NCI-H524 treated with DMSO at 0.1 percent for 48 hours (cell line): ENCODE results near the gene TRIM15.
"Not testable (repeated sequence)": the region's sequence is repeated elsewhere in the genome, so short reads cannot be mapped to it uniquely, and the experiment has no call there.

Experiments
- DNase-seq: peaks from one replicate; lab custom pipeline; 2025; lab: John Stamatoyannopoulos, UW

TRIM15 gene

GRCh38 chr6:30163090-30163917 lies at the start of gene TRIM15:
TRIM15 (plus strand) TSS chr6:30163546; CDS start chr6:30163685, 139 bp downstream.
- no peak for DNase-seq

DNA sequence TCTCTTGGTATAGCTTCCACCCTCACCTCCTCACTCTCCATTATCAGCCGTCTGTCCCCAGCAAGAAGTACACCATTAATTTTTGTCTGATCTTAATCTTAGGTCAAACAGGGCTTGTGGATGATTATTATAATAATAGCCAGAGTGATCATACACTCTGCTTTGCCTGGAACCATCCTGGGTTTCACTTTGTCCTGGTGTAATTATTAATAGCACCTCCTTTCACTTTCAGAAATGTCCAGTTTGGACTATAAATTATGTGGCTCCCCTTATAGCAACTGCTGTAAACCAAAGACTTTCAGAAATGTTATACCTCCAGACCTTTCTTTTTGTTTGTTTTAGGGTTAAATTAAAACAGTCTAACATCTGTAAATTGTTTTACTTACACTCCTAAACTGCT lies 49.5 kb upstream of the TRIM15 start:
- DNase-seq, result no peak

GRCh38 chr6:30116724-30117123 lies 46.6 kb upstream of the TRIM15 start:
- DNase-seq, result no peak

- not testable (repeated sequence) for DNase-seq
Observed at GRCh38 chr6:30118691-30119090, 44.7 kb upstream of the TRIM15 start.

DNA sequence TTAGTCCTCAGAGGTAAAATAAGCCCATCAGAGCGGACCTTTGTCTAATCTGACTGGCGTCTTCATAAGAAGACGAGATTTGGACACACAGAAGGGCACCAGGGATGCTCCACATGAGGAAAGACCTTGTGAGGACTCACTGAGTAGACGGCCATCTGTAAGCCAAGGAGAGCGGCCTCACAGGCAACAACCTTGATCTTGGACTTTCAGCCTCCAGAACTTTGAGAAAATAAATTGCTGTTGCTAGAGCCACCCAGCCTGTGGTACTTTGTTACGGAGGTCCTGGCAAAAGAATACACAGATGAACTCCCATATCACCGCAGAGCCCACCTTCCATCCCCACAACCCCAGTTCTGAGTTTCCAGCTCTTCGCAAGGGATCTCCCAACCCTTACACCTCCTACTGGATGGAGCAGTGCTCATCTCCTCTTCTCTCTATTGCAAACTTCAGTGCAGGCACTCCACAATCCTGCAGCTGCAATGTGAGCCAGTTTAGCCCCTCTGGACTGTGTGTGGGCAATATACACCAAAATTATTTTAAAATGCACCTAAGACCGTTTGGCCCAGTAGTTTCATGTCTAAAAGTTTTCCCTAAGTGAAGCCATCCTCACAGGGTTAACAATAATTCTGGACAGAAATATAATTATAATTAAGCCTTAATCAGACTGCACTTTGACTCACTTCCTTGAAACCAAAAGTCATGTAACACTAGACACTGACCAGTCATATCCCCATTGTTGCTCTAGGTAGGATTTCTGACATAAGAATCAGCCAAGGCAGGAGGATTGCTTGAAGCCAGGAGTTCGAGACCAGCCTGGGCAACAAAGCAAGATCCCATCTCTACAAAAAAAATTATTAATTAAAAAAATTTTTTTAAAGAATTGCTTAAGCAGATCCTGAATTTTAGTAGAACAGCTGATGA lies 41.6 kb upstream of the TRIM15 start:
- DNase-seq, result no peak

- DNase-seq, result no peak
Observed at GRCh38 chr6:30122515-30122914, 40.8 kb upstream of the TRIM15 start.

DNA sequence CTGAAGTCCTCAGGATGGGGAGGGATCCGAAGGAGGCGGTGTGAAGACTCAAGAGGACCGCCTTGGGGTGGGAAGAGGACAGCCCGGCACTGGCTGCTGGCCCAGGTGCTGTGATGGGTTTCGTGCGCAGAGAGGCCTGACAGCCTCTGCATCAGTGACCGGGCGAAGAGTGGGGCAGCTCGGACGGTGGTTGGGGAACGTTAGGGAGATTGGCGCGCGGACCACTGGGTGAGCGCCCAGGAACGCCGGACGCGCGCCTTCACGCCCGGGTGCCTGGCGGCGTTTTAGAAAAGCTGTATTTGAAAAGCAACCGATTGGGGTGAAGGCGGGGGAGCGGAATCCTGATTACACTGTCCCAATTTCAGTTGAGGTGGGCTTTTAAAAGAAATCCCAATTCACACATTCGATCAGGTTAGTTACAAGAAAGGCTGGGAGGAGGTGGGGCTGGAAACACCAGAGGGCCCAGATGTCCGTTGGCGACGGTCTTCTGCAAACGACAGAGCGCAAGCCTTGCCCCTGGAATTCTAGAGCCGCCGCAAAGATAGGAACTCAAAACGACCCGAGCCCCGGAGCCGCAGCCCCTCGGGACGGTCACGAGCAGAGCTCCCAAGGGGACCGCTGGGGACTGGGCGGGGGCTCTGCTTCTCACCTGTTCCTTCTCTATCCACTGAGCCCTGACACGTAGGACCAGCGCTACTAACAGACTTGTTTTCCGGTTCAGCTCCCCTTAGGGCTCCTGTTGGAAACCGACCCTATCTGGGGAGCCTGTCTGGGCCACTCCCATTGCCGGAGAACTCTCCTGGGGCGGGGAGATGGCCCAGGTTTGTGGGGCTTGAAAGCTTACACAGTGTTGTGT lies 35.9 kb upstream of the TRIM15 start:
- DNase-seq, result no peak

DNA sequence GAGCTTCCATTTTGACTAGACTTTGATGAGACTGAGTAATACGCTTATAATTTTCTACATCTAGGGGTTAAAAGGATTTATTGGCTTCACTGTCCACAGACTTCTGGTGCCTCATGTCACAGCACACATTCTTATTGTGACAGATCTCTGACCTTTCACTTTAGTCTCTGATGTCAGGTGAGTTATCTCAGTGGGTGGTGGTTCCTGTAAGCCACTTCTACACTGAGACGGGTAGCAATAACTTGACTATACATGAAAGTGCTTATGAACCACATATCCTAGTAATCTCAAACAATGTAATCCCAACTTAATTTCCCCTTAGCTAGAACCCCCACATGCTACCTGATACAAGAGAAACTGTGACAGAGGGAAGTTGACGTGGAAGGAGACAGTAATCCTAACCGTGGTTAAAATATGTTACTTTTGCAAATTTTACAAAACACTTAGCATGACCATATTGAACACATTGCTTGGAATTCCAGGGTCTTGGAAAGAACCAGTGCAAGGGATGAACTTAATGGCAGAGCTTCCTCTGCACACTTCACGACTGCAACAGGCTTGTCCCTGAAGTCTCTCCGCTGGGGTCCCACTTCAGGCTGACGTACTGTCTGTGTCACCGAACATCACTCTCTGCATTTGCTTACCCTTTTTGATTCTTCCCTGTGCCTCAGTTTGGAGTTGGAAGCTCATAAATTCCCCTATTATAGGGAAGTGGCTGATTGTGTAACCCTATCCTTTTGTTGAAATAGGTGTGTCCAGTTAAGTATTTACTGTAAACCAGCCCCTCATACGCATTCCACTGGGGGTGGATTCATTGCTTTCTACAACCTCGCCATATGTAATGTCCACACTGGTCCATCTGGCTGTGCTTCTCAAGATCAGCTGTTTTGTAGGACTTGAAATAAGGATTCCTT lies 33.8 kb upstream of the TRIM15 start:
- no peak for DNase-seq

- no peak for DNase-seq
Observed at GRCh38 chr6:30130179-30130679, 33.1 kb upstream of the TRIM15 start.

- DNase-seq, result no peak
Observed at GRCh38 chr6:30130887-30131862, 32.2 kb upstream of the TRIM15 start.

- no peak for DNase-seq
Observed at GRCh38 chr6:30131947-30132497, 31.3 kb upstream of the TRIM15 start.

DNA sequence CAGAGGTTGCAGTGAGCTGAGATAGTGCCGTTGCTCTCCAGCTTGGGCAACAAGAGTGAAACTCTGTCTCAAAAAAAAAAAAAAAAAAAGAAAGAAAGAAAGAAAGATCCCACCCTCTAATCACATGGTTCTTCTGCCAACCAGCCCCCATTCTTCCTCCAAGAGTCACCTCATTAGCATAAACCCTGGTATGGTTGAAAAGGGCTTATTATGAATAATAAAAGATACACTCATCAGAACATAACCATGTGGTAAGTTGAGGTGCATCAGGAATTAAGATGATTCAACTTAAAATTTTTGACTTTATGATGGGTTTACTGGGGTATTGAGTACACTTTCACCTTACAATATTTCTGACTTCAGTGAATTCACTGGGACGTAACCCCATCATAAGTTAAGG lies 28.2 kb upstream of the TRIM15 start:
- DNase-seq, result no peak

- DNase-seq, result no peak
Observed at GRCh38 chr6:30135757-30136156, 27.6 kb upstream of the TRIM15 start, which contains the start of gene TRIM40. TRIM40 (plus strand) TSS chr6:30136140; CDS start chr6:30137037, 897 bp downstream.

DNA sequence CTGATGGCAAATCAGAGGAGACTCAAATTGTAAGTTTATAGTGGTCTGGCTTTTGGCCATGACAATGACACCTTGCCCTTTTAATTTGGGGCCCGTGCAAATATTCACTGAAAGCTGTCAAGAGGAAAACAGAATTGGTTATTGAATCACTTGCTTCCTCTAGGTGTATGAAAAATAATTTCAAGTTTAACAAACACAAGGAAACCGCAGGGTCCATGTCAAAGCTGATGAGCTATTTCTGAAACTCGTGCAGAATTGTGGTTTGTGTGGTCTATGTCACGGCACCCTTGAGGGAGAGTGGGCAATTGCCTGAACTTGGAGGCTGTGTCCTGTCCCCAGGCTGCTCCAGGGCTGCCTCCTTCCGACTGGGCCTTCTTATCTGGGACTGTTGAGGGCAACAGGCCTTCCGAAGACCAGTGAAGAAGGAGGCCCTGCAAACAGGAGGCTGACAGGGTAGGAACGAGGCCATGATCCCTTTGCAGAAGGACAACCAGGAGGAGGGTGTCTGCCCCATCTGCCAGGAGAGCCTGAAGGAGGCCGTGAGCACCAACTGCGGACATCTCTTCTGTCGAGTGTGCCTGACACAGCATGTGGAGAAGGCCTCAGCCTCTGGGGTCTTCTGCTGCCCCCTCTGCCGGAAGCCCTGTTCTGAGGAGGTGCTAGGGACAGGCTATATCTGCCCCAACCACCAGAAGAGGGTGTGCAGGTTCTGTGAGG lies 26.6 kb upstream of the TRIM15 start:
- DNase-seq, result no peak

GRCh38 chr6:30140240-30140639 lies 23.1 kb upstream of the TRIM15 start:
- DNase-seq, result not testable (repeated sequence)

GRCh38 chr6:30142665-30143064 lies 20.7 kb upstream of the TRIM15 start:
- DNase-seq, result no peak

DNA sequence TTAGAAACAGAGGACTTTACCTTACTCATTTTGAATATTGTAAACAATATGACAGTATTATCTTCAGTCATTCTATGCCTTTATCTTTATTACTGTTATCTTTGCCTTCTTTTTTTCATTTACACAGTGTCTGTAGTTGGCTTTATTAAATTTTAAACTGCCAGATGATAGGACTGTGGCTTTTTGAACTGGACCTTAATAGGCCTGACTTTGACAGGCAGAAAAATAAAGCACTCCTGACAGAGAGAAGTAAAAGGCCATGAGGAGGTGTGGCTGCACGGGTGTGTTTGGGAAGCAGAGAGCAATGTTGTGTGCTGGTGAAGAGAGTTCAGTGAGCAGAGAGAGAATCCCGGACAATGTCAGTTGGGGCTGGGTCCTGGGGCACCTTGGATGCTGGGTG lies 19.6 kb upstream of the TRIM15 start:
- DNase-seq, result no peak

DNA sequence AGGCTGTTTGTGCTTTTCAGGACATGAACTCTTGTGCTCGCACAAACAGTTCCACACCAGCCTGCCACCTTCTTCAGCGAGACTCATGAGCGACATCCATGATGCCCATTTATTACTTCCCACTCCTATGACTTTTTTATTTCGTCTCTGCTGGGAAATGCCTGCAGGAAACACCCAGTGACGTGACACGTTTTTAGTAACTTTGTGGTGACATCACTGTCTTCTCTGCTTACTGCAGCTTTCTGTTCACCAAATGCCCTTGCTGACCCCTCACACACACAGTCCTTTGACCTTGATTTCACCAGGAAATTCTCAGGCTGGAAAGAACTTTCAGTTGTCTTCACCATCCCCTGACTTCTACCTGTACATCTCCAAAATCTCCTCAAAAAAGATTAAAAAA lies 18.5 kb upstream of the TRIM15 start:
- no peak for DNase-seq
